ENCODE data around the gene COLEC12.

The COLEC12 gene

GRCh38 chr18:286515-287310 is 213.8 kb downstream of the COLEC12 start:
- TF ChIP-seq EP300 (IDR thresholded peaks at IDR 0.05; ENCODE audit: borderline replicate concordance) (no peak), RAD21 (IDR thresholded peaks at IDR 0.05; ENCODE audit: low read depth) (peak; percentile 66)

- TF ChIP-seq TEAD4 (IDR thresholded peaks at IDR 0.05) (no peak), TCF12 (IDR thresholded peaks at IDR 0.05; ENCODE audit: low read depth) (no peak), CEBPB (IDR thresholded peaks at IDR 0.05) (no peak), MAX (IDR thresholded peaks at IDR 0.05) (no peak), EGR1 (IDR thresholded peaks at IDR 0.05) (no peak), ZBTB7A (IDR thresholded peaks at IDR 0.05; ENCODE audit: low read depth) (no peak), REST (IDR thresholded peaks at IDR 0.05; ENCODE audit: low read depth) (no peak), NFIC (IDR thresholded peaks at IDR 0.05) (no peak), CREB1 (IDR thresholded peaks at IDR 0.05; ENCODE audit: low read depth) (no peak), TAF1 (IDR thresholded peaks at IDR 0.05; ENCODE audit: low read depth) (no peak), USF1 (IDR thresholded peaks at IDR 0.05) (no peak), FOXM1 (IDR thresholded peaks at IDR 0.05; ENCODE audit: borderline replicate concordance, low read depth) (no peak), EP300 (IDR thresholded peaks at IDR 0.05; ENCODE audit: borderline replicate concordance) (no peak), RAD21 (IDR thresholded peaks at IDR 0.05; ENCODE audit: low read depth) (no peak), YY1 (IDR thresholded peaks at IDR 0.05; ENCODE audit: low read depth) (no peak)
Observed at GRCh38 chr18:285817-286216, 214.7 kb downstream of the COLEC12 start.

GRCh38 chr18:275486-275885 is 225.0 kb downstream of the COLEC12 start:
- TF ChIP-seq REST (IDR thresholded peaks at IDR 0.05; ENCODE audit: low read depth) (no peak), CEBPB (IDR thresholded peaks at IDR 0.05) (no peak), EGR1 (IDR thresholded peaks at IDR 0.05) (no peak), TEAD4 (IDR thresholded peaks at IDR 0.05) (no peak), NFIC (IDR thresholded peaks at IDR 0.05) (no peak)

GRCh38 chr18:274313-274712 is 226.2 kb downstream of the COLEC12 start:
- TF ChIP-seq USF1 (IDR thresholded peaks at IDR 0.05) (no peak), TAF1 (IDR thresholded peaks at IDR 0.05; ENCODE audit: low read depth) (no peak), CEBPB (IDR thresholded peaks at IDR 0.05) (no peak), MAX (IDR thresholded peaks at IDR 0.05) (no peak), NFIC (IDR thresholded peaks at IDR 0.05) (no peak), FOXM1 (IDR thresholded peaks at IDR 0.05; ENCODE audit: borderline replicate concordance, low read depth) (no peak), EP300 (IDR thresholded peaks at IDR 0.05; ENCODE audit: borderline replicate concordance) (no peak), ZBTB7A (IDR thresholded peaks at IDR 0.05; ENCODE audit: low read depth) (no peak), CREB1 (IDR thresholded peaks at IDR 0.05; ENCODE audit: low read depth) (no peak), TEAD4 (IDR thresholded peaks at IDR 0.05) (no peak), REST (IDR thresholded peaks at IDR 0.05; ENCODE audit: low read depth) (no peak), RAD21 (IDR thresholded peaks at IDR 0.05; ENCODE audit: low read depth) (no peak), EGR1 (IDR thresholded peaks at IDR 0.05) (no peak)

GRCh38 chr18:273525-273924 is 227.0 kb downstream of the COLEC12 start:
- TF ChIP-seq ZBTB7A (IDR thresholded peaks at IDR 0.05; ENCODE audit: low read depth) = no peak
- no peak for TF ChIP-seq REST (IDR thresholded peaks at IDR 0.05; ENCODE audit: low read depth)
- TF ChIP-seq EP300 (IDR thresholded peaks at IDR 0.05; ENCODE audit: borderline replicate concordance) = no peak
- TF ChIP-seq YY1 (IDR thresholded peaks at IDR 0.05; ENCODE audit: low read depth) = no peak
- TF ChIP-seq TCF12 (IDR thresholded peaks at IDR 0.05; ENCODE audit: low read depth) = no peak
- TF ChIP-seq FOXM1 (IDR thresholded peaks at IDR 0.05; ENCODE audit: borderline replicate concordance, low read depth) = no peak
- TF ChIP-seq CEBPB (IDR thresholded peaks at IDR 0.05) = no peak
- TF ChIP-seq USF1 (IDR thresholded peaks at IDR 0.05) = no peak
- TF ChIP-seq MAX (IDR thresholded peaks at IDR 0.05) = no peak
- no peak for TF ChIP-seq NFIC (IDR thresholded peaks at IDR 0.05)
- TF ChIP-seq RAD21 (IDR thresholded peaks at IDR 0.05; ENCODE audit: low read depth) = no peak
- TF ChIP-seq EGR1 (IDR thresholded peaks at IDR 0.05) = no peak
- no peak for TF ChIP-seq TAF1 (IDR thresholded peaks at IDR 0.05; ENCODE audit: low read depth)
- no peak for TF ChIP-seq TEAD4 (IDR thresholded peaks at IDR 0.05)
- no peak for TF ChIP-seq CREB1 (IDR thresholded peaks at IDR 0.05; ENCODE audit: low read depth)
